Glomerular visceral epithelial cell (primary cell): ENCODE measurements around the gene FBXL17.

Experiments used
- DNase-seq: peaks from one replicate; pipeline ENCODE4 v3.0.0-alpha.2; 2016; ENCODE audit errors: extremely low spot score

Gene FBXL17

GRCh38 chr5:107858788-107859187 lies 523.1 kb downstream of the FBXL17 start:
- no peak for DNase-seq

DNA sequence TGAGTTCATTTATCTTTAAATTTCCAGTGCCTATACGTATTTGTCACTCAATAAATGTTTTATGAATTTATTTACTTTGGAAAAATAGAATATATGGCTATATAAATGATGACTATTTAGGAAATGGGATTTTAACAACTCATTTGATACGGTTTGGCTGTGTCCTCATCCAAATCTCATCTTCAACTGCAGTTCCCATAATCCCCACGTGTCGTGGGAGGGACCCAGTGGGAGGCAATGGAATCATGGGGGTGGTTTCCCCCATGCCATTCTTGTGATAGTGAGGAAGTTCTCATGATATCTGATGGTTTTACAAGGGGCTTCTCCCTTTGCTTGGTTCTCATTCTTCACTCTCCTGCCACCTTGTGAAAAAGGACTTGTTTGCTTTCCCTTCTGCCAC lies 523.6 kb downstream of the FBXL17 start:
- no peak for DNase-seq

DNA sequence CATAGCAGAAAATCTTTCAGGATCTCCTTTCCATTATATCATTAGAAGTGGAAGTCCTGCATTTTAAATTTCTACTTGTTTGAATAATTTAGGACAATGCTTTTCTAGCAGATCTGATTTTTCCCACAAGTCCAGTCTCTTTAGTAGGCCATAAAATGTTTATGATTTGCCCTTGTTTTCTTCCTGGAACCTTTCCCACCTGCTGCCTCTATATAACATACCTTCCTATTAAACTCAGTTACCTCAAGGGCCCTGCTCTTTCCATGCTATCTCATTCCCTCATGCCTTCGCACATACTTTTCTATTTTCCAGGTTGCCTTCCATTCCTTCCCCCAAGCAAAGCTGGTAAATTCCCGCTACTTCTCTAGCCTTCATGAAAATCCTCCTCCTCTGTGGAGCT lies 524.1 kb downstream of the FBXL17 start:
- no peak for DNase-seq

- DNase-seq, result no peak
These were observed 526.7 kb downstream of the FBXL17 start for GRCh38 chr5:107855171-107855570.

- DNase-seq, result no peak
These were observed 528.2 kb downstream of the FBXL17 start for GRCh38 chr5:107853696-107854095.

DNA sequence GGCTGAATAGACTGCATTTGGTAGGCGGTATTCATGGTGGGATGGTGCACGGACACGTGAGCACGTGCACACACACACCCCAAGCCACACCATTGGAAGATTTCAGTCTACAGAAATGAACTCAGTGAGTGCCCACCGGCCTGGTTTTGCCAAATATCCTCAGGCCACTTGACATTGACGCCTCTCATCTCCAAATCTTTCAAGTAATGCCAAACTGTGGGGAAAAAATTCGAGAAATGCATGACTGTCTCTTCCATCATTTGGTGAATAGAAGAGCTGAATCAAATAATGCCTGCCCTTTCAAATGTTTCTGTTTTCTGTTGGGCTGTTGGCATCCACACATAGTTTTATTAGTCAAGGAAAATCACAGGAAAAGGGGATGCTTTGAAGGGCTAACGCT lies 528.9 kb downstream of the FBXL17 start:
- DNase-seq, result no peak

DNA sequence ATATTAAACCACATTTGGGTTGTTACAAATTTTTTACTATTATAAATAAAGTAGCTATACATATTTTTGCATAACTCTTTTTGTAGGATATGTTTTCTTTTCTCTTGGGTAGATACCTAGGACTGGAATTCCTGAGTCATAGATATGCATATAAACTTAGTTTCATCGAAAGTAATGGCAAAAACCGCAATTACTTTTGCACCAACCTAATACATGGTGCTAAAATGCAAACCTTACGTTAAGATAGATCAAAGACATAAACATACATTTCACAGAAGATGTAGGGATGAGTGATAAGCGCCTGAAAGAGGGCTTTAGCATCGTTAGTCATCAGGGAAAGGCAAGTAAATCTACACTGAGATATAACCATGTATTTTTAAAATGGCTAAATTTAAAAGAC lies 532.8 kb downstream of the FBXL17 start:
- DNase-seq, result no peak

GRCh38 chr5:107840592-107840991 lies 541.3 kb downstream of the FBXL17 start:
- no peak for DNase-seq

DNA sequence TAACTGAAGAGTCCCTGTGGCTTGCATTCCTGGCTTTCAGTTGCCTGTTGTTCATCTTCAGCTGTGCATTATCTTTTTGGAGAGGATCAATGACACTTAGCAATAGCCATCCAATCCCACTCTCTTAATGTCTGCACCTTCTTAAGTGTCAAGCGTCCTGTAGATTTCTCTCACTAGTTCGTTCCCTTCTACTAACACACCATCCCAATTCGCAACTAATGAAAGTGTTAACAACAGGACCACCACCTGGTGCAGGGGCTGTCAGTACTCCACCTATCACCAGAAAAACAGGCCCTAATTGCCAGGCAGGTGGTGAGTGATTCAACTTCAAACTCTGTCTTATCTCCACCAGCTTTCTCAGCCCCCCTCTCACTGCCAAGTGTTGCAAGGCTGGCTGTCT lies 541.7 kb downstream of the FBXL17 start:
- DNase-seq, result no peak

GRCh38 chr5:107835096-107835495 lies 546.8 kb downstream of the FBXL17 start:
- DNase-seq, result no peak

DNA sequence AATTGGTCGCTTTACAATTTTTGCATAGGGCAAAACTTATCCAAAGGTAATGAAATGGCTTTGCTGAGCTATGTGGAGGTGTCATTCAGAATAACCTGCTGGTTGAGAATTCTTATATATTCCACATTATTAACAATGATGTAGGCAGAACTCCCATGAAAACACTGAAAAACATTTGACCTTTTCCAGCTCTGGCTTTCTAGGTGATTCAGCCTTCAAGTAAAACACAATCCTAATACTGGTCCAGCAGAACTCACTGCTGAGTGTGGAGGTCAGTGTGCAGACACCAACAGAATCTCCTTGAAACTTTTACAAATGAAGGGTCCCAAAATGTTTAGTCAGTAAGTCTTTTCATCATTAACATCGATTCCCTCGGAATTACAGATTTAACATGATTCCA lies 549.2 kb downstream of the FBXL17 start:
- no peak for DNase-seq

DNA sequence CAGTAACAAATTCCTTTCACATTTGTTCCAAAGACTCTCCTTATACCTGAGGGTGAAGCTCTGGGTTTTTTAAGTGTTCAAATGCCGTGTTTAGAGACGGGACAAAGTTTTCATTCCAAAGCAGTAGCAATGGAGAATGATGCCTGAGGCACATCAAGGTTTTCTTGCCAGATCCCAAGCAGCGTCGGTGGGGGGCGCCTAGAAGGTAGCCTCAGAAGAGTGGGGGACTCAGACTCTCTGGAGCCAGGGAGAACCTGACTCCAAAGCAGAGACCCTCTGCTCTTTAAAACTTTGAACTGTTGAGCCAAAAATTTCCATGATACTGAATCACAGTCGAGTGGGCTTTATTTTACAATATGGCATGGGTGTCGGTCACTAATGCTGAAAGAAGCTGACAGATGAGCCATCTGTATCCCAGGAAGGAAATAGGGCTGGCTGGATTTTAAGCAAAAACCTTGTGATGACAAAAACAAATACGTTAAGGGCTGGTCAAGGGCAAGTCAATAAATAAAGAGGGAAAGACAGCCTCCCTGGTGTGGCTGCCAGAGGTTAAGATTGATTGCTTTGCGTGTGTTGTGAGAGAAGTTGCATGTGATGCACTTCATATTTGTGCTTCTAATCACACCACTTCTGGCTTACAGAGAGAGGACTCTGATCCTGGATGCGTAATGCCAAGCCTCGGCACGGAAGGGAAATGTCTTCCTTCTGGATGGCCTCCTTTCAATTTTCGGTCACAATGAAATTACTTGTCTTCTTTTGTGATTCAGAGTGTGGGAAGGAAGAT lies 550.1 kb downstream of the FBXL17 start:
- no peak for DNase-seq

DNA sequence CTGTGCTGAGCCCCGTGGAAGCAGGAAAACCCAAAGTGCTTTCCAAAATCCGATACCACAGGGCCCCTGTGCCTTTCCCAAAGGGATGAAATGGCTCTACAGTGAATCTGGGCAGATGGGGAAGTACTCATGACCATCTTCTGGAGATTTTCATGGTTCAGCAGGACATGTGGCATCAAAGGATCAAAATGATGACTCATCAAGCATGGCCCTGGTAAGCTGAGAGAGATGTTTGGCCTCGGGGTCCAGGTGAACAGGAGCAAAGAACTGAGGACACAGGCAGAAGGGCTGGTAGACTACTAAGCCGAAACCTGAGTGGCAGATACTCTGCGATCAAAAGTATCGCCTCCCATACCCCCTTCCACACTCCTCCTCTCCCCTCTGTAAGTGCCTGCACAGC lies 551.1 kb downstream of the FBXL17 start:
- no peak for DNase-seq

- DNase-seq, result no peak
These were observed 555.4 kb downstream of the FBXL17 start for GRCh38 chr5:107826311-107827000.

GRCh38 chr5:107824821-107825220 lies 557.1 kb downstream of the FBXL17 start:
- no peak for DNase-seq

GRCh38 chr5:107821288-107821687 lies 560.6 kb downstream of the FBXL17 start:
- DNase-seq, result no peak

- no peak for DNase-seq
These were observed 561.5 kb downstream of the FBXL17 start for GRCh38 chr5:107820429-107820828.

GRCh38 chr5:107817951-107818350 lies 563.9 kb downstream of the FBXL17 start:
- DNase-seq, result no peak

- no peak for DNase-seq
These were observed 564.5 kb downstream of the FBXL17 start for GRCh38 chr5:107817436-107817835.

GRCh38 chr5:107815109-107815508 lies 566.8 kb downstream of the FBXL17 start:
- no peak for DNase-seq

GRCh38 chr5:107814183-107814827 lies 567.6 kb downstream of the FBXL17 start:
- DNase-seq, result no peak

DNA sequence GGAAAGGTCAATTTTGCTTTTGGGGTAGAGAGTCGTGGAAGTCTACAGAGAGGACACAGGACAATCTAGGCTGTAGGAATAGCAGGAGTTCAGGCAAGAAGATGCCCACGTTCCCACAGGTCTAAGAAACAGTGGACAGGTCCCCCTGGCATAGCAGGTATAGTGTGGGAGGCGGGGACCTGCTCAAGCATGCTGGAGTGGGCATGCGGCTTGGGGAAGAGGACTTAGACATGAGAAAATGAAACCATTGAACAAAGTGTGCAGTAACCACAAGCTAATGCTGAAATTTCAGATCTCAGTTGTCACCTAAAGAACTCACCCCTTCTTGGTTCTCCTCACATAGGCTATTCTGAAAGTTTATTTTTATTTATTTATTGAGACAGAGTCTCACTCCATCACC lies 568.3 kb downstream of the FBXL17 start:
- no peak for DNase-seq

- DNase-seq, result peak; percentile 46
These were observed 569.2 kb downstream of the FBXL17 start for GRCh38 chr5:107812570-107813141.
